Effector memory CD4-positive, alpha-beta T cell (primary cell): Measurements from ENCODE around the gene CDADC1.

Experiments
- DNase-seq, 3 donors: peaks; one replicate each; pipeline ENCODE4 v3.0.0-alpha.2; 2020
- H3K27ac ChIP-seq: 2 replicates; pipeline ENCODE4 v1.7.0; 2013; ENCODE audit warnings: mild to moderate bottlenecking, low read length, moderate library complexity; ENCODE audit not compliant: insufficient read depth, poor library complexity, severe bottlenecking
- H3K27me3 ChIP-seq: replicated peaks from 2 replicates; pipeline ENCODE4 v1.7.0; 2013; ENCODE audit warnings: mild to moderate bottlenecking, low read length; ENCODE audit not compliant: insufficient read depth, control insufficient read depth, poor library complexity, severe bottlenecking
- H3K36me3 ChIP-seq: 2 replicates; pipeline ENCODE4 v1.7.0; 2013; ENCODE audit warnings: mild to moderate bottlenecking, low read length, moderate library complexity; ENCODE audit not compliant: control insufficient read depth, insufficient read depth
- H3K4me1 ChIP-seq: 2 replicates; pipeline ENCODE4 v1.7.0; 2013; ENCODE audit warnings: low read length, mild to moderate bottlenecking; ENCODE audit not compliant: control insufficient read depth, insufficient read depth, poor library complexity, severe bottlenecking
- H3K4me3 ChIP-seq: 2 replicates; pipeline ENCODE4 v1.7.0; 2013; ENCODE audit warnings: low read length, low read depth, mild to moderate bottlenecking; ENCODE audit not compliant: insufficient read depth, poor library complexity, severe bottlenecking
- H3K9me3 ChIP-seq: 2 replicates; pipeline ENCODE4 v1.7.0; 2013; ENCODE audit warnings: mild to moderate bottlenecking, low read length, moderate library complexity; ENCODE audit not compliant: control insufficient read depth

Gene CDADC1

DNA sequence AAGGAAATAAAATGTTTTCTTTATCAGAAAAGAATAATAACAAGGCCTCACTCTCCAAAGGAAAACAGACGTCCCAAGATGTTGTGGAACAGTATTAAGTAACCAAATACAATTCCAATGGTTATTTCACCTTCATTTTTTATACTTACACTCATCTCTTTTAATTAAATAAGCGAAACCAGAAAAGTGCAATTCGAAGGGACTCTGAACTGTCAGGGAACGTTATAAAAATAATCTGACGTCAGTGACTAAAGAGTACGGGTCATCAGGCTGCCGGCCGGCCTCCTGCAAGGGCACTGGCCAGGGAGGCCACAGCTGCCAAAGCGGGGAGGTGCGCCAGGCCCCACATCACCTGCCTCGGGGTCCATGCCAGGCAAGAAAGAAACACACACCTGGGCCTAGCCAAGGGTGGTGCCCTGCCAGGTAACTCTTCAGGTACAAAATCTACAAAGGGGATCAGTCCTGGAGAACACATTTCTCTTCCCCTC lies 61.2 kb downstream of the CDADC1 start:
- no peaks in the 10 kb centered on the region for H3K36me3 ChIP-seq
- DNase-seq = no peak
- no peaks in the 10 kb centered on the region for H3K4me1 ChIP-seq
- H3K27ac ChIP-seq = no peak overlapping the region
- no peaks in the 10 kb centered on the region for H3K9me3 ChIP-seq
- H3K4me3 ChIP-seq = no peak overlapping the region
- no peaks in the 10 kb centered on the region for H3K27me3 ChIP-seq

DNA sequence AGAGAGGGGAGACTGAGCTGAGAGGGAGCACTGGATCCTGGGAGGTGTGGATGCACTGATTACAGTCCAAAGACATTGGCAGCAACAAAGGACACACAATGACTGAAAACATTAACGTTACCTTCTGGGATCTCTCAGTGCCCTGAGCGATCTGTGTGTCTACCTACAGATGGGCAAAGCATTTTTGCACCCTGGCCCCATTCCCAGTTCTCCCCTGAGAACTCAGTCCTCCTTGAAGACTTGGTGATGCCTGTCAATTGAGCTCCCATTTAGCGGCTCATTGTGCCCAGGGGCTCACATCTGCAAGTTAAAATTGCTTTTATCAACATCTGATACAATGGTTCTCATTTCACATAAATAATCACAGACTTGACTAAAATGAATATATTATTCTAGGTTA lies 62.5 kb downstream of the CDADC1 start:
- H3K4me3 ChIP-seq = no peak overlapping the region
- H3K27me3 ChIP-seq = no peaks in the 10 kb centered on the region
- H3K36me3 ChIP-seq = no peaks in the 10 kb centered on the region
- H3K27ac ChIP-seq = no peak overlapping the region
- no peak for DNase-seq
- H3K9me3 ChIP-seq = no peaks in the 10 kb centered on the region
- no peaks in the 10 kb centered on the region for H3K4me1 ChIP-seq

DNA sequence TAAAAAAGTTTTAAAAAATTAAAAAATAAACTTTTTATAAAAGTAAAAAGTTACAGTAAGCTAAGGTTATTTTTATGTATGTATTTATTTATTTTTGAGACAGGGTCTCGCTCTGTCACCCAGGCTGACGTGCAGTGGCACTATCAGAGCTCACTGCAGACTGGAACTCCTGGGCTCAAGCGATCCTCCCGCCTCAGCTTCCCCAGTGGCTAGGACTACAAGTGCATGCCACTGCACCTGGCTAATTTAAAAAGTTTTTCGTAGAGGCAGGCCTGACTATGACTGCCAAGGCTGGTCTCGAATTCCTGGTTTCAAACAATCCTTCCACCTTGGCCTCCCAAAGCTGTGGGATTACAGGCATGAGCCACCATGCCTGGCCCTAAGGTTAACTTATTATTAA lies 64.1 kb downstream of the CDADC1 start:
- no peak for DNase-seq
- no peak overlapping the region for H3K27ac ChIP-seq
- H3K4me1 ChIP-seq = no peaks in the 10 kb centered on the region
- no peaks in the 10 kb centered on the region for H3K36me3 ChIP-seq
- no peaks in the 10 kb centered on the region for H3K9me3 ChIP-seq
- H3K4me3 ChIP-seq = no peak overlapping the region
- no peaks in the 10 kb centered on the region for H3K27me3 ChIP-seq

DNA sequence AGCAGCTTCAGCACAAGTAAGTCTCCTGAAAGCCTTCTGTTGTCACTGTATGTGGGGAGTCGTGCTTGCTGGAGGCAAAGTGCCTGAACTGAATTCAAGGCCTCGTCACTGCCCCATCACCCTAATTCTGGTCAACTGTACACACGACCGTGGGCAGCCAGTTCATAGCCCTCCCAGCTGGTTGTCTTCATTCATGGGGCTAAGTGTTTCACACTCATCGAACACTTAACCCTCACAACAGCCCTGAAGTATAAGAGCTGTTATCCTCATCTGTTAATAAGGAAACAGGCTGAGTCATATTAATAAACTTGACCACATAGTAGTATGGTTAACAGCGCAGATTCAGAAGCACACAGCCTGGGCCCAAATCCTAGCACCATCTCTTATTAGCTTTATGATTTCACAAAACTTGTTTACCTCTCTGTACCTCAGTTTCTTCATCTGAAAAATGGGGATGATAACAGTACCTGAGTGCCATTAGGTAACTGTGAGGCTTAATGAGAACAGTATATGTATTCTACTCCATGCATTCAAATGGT lies 66.7 kb downstream of the CDADC1 start:
- Histone ChIP-seq H3K4me3 (no peak overlapping the region), H3K27ac (no peak overlapping the region), H3K36me3 (no peaks in the 10 kb centered on the region), H3K27me3 (no peaks in the 10 kb centered on the region), H3K9me3 (no peaks in the 10 kb centered on the region), H3K4me1 (no peaks in the 10 kb centered on the region)
- DNase-seq = no peak

DNA sequence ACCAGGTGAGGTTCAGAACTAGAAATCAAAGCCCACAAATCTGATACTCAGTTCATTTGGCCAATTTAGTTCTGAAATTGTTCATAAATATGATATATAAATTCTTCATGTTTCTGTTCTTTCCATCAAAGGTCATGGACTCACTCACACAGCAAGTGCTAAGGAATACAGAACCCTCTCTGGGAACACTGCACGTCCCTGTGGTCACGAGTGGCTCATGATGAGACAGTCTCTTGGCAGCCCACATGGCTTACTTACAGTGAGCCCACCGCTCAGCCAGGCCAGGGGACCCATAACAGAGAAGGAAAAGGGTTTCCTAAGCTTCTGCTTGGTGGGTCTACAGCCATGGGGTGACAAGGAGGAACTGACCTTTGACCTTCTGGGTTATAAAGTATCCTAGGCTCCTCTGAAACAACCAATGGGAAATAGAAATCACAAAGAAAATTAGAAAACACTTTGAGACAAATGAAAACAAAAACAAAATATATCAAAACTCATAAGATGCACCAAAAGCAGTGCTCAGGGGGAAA lies 67.4 kb downstream of the CDADC1 start:
- no peaks in the 10 kb centered on the region for H3K27me3 ChIP-seq
- no peaks in the 10 kb centered on the region for H3K4me1 ChIP-seq
- no peaks in the 10 kb centered on the region for H3K9me3 ChIP-seq
- H3K27ac ChIP-seq = no peak overlapping the region
- H3K36me3 ChIP-seq = no peaks in the 10 kb centered on the region
- no peak for DNase-seq
- no peak overlapping the region for H3K4me3 ChIP-seq

DNA sequence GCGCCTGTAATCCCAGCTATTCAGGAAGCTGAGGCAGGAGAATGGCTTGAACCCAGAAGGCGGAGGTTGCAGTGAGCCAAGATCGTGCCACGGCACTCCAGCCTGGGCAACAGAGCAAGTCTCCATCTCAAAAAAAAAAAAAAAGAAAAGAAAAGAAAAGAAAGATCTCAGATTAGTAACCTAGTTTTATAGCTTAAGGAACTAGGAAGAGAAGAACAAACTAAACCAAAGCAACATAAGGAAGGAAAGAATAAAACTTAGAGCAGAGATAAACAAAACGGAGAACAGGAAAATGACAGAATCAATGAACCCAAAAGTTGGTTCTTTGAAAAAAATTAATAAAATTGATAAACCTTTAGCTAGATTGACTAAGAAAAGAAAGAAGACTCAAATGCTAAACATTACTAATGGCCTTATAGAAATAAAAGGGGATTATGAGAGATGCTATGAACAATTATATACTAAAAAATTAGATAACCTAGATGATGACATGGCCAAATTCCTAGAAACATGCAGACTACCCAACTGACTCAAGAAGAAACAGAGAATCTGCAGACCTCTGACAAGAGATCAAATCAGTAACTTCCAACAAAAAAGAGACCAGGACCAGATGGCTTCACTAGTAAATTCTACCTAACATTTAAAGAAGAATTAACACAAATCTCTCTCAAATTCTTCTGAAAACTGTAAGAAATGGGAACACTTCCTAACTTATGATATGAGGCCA lies 68.2 kb downstream of the CDADC1 start:
- Histone ChIP-seq H3K4me1 (no peaks in the 10 kb centered on the region), H3K27me3 (no peaks in the 10 kb centered on the region), H3K36me3 (no peaks in the 10 kb centered on the region), H3K27ac (no peak overlapping the region), H3K9me3 (no peaks in the 10 kb centered on the region), H3K4me3 (no peak overlapping the region)
- no peak for DNase-seq

DNA sequence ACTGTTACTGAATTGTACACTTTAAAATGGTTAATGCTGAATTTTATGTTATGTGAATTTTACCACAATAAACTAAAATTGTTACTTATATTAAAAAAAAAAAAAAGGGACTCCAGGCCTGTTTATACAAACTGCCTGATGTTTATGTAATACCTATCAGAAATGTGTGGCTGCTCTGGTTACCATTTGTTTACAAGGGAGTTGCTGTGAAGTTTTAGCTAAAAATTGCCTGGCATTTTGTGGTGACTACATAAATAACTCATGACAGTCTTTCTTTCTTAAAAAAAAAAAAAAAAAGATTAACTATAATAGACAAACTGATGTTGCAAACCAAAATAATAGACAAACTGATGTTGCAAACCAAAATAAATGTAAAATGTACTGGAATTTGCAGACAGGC lies 71.8 kb downstream of the CDADC1 start:
- H3K27ac ChIP-seq = no peak overlapping the region
- H3K4me1 ChIP-seq = no peaks in the 10 kb centered on the region
- no peaks in the 10 kb centered on the region for H3K36me3 ChIP-seq
- H3K9me3 ChIP-seq = no peaks in the 10 kb centered on the region
- no peak for DNase-seq
- no peaks in the 10 kb centered on the region for H3K27me3 ChIP-seq
- no peak overlapping the region for H3K4me3 ChIP-seq

DNA sequence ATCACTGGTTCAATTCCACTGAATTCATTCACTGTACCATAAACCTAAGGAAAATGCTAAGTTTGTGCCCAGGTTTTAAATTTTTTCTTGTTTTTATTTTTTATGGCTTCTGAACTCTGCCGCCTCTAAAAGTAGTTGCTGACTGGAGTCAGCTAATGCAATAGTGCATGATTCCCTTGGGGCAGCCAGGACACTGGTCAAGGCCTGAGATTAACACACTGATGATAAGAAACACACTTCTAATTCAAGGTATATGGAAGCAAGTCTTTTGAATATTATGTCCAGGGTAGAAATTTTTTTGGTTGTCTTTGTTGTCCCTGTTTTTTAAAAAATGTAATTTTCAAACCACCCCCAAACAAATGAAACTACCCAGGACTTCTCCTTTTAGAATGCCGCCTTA lies 72.2 kb downstream of the CDADC1 start:
- no peak for DNase-seq
- Histone ChIP-seq H3K27me3 (no peaks in the 10 kb centered on the region), H3K4me3 (no peak overlapping the region), H3K4me1 (no peaks in the 10 kb centered on the region), H3K36me3 (no peaks in the 10 kb centered on the region), H3K9me3 (no peaks in the 10 kb centered on the region), H3K27ac (no peak overlapping the region)

DNA sequence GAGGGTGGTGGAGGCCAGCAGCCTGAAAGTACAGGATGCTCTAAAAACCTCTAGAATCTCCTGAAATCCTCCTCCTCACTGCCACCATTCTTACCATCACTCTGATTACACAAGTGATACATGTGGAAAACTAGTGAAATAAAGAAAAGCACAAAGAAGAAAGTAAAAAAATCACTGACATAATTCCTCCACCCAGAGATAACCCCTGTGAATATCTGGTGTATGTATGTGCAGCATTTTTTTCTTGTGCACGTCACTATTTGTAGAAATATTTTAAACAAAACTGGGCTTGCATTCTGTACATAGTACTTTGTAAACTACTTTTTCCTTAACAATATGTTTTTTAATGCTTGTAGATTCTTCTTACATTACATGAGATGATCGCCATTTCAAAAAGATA lies 73.2 kb downstream of the CDADC1 start:
- Histone ChIP-seq H3K36me3 (no peaks in the 10 kb centered on the region), H3K27ac (no peak overlapping the region)
- DNase-seq = no peak

DNA sequence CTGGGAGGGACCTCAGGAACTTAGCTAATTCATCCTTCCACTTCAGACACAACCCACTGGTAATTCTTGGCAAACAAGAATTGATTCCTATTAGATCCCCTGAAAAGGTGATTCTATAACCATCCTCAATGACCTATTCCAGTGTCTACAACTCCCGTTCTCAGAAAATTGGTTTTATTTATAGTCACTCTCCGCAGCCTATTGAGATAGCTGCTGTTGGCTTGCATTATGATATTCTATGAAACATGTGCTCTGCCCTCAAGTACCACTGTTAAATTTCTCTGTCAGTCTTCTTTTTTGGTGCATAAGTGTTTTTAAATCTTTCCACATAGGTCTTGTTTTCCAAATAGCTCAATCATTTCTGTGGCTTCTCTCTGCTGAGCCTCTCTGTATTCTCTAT lies 75.0 kb downstream of the CDADC1 start:
- H3K27me3 ChIP-seq = no peaks in the 10 kb centered on the region
- DNase-seq = no peak
- H3K4me1 ChIP-seq = no peaks in the 10 kb centered on the region
- H3K9me3 ChIP-seq = no peaks in the 10 kb centered on the region
- no peak overlapping the region for H3K27ac ChIP-seq
- H3K4me3 ChIP-seq = no peak overlapping the region
- no peaks in the 10 kb centered on the region for H3K36me3 ChIP-seq

More for the DNA sequence above, 73.2 kb downstream of the CDADC1 start:
- no peak overlapping the region for H3K4me3 ChIP-seq
- H3K4me1 ChIP-seq = no peaks in the 10 kb centered on the region
- no peaks in the 10 kb centered on the region for H3K9me3 ChIP-seq
- H3K27me3 ChIP-seq = no peaks in the 10 kb centered on the region
